HG03196 (cell line): ENCODE results near the gene ROCK2.

Experiments used
- ATAC-seq: cut with Tn5 transposase; IDR thresholded peaks from one replicate; pipeline ENCODE4 v1.9.1; 2021; ENCODE audit not compliant: unreplicated experiment

ROCK2 gene

GRCh38 chr2:11312770-11313471 is 31.5 kb downstream of the ROCK2 start:
- ATAC-seq = no peak

DNA sequence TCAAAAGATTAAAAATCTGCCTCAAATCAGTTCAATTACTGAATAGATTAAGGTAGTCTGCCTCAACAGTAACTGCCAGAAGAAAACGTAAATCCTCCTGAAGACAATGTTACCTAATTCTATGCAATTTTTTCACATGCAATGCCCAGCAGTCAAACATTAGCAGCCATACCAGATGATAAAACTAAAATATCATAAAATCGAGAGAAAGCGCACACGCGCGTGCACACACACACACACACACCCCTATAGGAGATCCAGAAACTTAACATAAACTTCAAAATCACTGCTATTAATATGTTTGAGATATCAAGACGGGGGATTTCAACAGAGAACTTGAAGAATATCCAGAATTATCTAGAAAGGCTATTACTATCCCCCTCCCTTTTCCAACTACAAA is 32.9 kb downstream of the ROCK2 start:
- ATAC-seq = no peak

DNA sequence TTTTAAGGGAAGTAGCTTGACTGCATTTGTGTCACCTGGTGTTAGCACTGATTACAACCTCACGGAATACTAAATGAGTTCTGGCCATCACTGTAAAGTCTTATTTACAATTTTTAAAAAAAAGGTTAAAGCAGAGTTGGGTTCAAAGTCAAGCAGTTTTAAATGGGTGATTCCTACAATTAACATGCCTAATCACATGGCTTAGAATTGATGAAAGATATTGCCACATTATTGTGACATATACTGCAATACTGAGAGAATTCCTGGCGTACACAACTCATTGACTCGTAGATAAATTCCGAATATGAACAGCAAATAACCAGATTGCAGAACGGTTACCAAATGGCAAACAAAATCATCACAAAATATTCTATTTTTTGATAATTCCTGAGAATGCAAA is 34.2 kb downstream of the ROCK2 start:
- no peak for ATAC-seq

- ATAC-seq = no peak
These were observed 34.7 kb downstream of the ROCK2 start for GRCh38 chr2:11309706-11310105.

DNA sequence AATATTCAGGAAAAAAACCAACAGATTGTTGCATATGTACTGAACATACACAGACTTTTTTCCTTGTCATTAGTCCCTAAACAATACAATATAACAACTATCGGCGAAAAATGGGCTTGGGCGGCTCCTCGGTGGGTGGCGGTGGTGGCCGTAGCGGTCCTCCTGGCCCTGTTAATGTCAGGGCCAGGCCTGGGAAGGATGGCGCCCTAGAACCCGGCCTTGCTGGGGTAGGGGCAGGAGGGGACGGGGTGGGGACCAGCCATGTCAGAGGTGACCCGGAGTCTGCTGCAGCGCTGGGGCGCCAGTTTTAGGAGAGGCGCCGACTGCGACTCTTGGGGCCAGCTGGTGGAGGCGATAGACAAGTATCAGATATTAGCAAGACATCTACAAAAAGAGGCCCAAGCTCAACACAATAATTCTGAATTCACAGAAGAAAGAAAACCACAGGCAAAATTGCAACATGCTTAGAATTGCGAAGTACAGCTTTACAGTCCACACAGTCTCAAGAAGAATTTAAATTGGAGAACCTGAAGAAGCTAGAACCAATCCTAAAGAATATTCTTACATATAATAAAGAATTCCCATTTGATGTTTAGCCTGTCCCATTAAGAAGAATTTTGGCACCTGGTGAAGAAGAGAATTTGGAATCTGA is 36.5 kb downstream of the ROCK2 start:
- ATAC-seq = no peak

- no peak for ATAC-seq
These were observed 38.5 kb downstream of the ROCK2 start for GRCh38 chr2:11305958-11306357.

DNA sequence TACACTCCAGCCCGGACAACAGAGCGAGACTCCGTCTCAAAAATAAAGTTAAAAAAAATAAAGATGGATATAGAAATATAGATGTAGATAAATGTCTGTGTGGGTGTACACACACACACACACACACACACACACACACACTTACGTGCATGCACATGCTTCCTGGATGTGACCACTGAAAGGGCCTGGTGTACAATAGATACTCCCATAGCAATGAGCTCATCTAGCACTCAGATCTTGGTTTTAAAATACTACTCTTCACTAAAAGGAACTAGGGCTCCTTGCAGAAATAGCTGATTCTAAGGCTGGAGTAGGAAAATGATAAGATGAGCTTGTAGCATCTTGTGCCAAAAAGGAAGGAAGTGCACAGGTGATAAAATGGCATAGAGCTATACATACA is 39.1 kb downstream of the ROCK2 start:
- no peak for ATAC-seq

- no peak for ATAC-seq
These were observed 40.0 kb downstream of the ROCK2 start for GRCh38 chr2:11304476-11304875.

- ATAC-seq = no peak
These were observed 41.0 kb downstream of the ROCK2 start for GRCh38 chr2:11303290-11304013.

DNA sequence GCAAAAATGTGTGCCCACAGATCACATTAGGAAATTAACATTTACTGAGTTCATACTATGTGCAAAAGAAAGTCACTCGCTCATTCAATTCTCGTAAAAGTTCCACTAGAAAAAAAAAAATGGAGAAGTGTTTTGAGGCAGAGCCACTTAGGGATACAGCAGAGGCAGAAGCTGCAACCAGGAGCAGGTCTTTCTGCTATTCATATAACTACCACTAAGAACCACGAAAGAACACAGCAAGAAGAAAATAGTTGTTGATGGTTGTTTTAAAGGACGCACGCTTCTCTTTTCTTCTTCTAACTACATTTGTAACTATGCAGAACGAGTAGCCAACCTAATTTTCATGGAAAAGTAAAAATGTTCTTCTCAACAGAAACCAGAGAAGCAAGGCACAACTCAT is 45.0 kb downstream of the ROCK2 start:
- no peak for ATAC-seq

DNA sequence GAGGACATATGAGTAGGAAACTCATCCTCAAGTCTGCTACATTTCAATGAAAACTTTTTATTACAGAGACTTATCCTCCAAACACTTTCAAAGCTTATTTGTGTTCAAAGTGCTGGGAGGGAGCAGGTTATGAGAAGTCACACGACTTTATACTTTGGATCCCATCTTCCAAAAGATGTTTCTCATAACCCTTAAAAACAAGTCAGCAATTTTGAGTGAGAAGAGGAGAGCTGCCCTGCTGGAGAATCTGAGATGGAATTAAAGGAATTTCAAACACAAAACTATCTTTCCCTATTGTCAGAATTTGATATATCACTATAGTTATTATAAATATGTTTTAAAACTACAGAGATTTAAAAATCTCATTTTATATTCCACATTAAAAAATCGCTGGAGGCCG is 45.8 kb downstream of the ROCK2 start:
- ATAC-seq = no peak

DNA sequence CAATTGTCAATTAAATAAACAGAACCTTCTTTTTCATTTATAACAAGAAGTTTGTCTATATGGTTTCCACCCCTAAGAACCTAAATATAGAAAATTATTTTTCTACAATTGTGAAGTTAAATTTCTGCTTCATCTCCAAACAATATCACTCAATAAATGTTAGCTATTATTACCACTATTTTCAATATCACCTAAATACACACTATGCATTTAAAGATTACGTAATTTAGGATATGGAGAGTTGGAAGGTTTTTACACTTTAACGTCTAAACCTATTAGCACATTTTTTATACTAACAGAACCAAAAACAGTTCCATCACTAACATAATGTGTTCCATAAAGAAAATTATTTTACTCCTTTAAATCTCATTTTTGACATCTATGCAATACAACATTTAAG is 48.0 kb downstream of the ROCK2 start:
- ATAC-seq = no peak

DNA sequence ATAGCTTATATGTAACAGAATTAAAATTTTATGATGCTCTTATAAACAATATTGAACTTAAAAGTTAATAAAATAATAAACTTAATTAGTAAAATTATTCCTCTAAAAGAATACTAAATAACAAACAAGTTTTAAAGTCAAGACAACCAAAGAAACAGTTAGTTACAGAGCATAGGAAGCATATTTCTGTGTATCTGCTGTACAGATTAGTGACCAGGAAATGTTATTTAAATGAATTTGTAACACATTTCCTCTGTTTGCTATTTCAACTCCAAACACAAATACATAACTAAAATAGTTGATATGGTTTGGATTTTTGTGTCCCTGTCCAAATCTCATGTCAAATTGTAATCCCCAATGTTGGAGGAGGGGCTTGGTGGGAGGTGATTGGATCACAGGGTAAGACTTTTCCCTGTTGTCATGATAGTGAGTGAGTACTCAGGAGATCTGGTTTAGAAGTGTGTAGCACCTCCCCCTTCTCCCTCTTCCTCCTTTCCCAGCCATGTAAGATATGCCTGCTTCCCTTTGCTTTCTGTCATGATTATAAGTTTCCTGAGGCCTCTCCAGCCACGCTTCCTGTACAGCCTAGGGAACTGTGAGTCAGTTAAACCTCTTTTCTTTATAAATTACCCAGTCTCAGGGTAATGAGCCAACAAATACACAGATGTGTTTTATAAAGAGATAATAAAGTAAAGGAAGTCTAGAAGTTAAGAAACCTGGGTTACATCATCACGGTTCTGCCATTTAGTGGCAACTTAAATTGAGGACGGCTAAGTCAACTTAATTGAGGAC is 51.8 kb downstream of the ROCK2 start:
- ATAC-seq = no peak

- ATAC-seq = no peak
These were observed 53.7 kb downstream of the ROCK2 start for GRCh38 chr2:11290713-11291112.

GRCh38 chr2:11290211-11290610 is 54.2 kb downstream of the ROCK2 start:
- ATAC-seq = no peak

- ATAC-seq = no peak
These were observed 56.0 kb downstream of the ROCK2 start for GRCh38 chr2:11288431-11288830.

DNA sequence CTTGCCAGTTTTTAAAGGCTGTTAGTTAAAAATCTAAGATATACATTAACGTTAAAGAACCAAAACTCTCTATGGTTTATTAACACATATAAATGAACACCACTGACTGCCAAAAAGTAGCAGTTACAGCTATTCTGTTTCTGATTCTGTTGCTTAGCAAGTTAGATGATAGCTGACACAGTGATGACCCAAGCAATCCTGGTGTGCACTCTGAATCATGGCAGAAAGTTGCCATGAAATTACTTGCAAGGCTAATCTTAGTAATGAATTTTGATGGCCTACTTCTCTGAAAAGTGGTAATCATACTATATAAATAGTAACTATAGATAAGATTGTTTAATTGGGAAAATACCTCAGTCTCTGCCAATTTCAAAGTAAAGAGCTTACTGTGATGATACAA is 57.7 kb downstream of the ROCK2 start:
- no peak for ATAC-seq

- ATAC-seq = no peak
These were observed 58.1 kb downstream of the ROCK2 start for GRCh38 chr2:11286323-11286722.

DNA sequence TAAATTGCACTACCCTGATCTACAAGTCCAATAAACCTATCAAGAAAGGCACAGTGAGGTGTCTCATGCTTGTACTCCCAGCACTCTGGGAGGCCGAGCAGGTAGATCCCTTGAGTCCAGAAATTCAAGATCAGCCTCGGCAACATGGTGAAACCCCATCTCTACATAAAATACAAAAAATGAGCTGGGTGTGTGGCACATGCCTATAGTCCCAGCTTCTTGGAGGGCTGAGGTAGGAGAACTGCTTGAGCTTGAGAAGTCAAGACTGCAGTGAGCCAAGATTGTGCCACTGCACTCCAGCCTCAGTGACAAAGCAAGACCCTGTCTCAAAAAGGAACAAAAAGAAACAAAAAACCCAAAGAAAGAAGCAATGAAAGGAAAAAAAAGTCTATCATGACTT is 58.9 kb downstream of the ROCK2 start:
- ATAC-seq = no peak

- no peak for ATAC-seq
These were observed 63.2 kb downstream of the ROCK2 start for GRCh38 chr2:11281186-11281585.

GRCh38 chr2:11280713-11281112 is 63.7 kb downstream of the ROCK2 start:
- no peak for ATAC-seq
